ENCODE data around the gene UBE2N. TPM values are rescaled to one million over a fixed set of nuclear protein-coding genes. Genes with fewer than 3 reads are reported as not detected.

The UBE2N gene
- total and polyA plus RNA-seq, 2 experiments from 2014 or later: 154 to 385 TPM

- no peak for TF ChIP-seq ZNF462 (CRISPR knock-in tag; IDR thresholded peaks at IDR 0.05)
- TF ChIP-seq CREB1 (CRISPR knock-in tag; IDR thresholded peaks at IDR 0.05; ENCODE audit: low read depth): no peak
- no peak for TF ChIP-seq ZNF331 (CRISPR knock-in tag; IDR thresholded peaks at IDR 0.05; ENCODE audit: low read depth)
- no peak for TF ChIP-seq JUNB (IDR thresholded peaks at IDR 0.05; ENCODE audit: unreplicated experiment)
- TF ChIP-seq EZH2 (IDR thresholded peaks at IDR 0.05; ENCODE audit: low read depth, unreplicated experiment): no peak
These were observed 32.9 kb downstream of the UBE2N start (continued) for GRCh38 chr12:93408813-93409212.

- Mint-ChIP-seq H3K27ac (no peak overlapping the region), H3K9me3 (no peaks in the 10 kb centered on the region), H3K4me1 (peaks cover 7% of the 10 kb centered on the region; the same call in 2 of the 3 replicates), H3K4me3 (no peak overlapping the region), H3K27me3 (ENCODE audit: insufficient read depth, low read depth, poor library complexity) (peaks cover 5% of the 10 kb centered on the region), H3K36me3 (ENCODE audit: low read depth) (peaks cover 30% of the 10 kb centered on the region; the same call in 2 of the 3 replicates)
- Histone ChIP-seq H3K27me3 (ENCODE audit: insufficient read depth) (no peaks in the 10 kb centered on the region), H3F3A (replicated peaks; ENCODE audit: low read depth) (peaks cover 5% of the 10 kb centered on the region), H3K27ac (ENCODE audit: low read depth) (no peak overlapping the region), H3K4me3 (no peak overlapping the region), H3K36me3 (ENCODE audit: insufficient read depth) (peaks cover 11% of the 10 kb centered on the region; the same call in 1 of the 2 replicates), H3K9me2 (ENCODE audit: insufficient read depth) (no peaks in the 10 kb centered on the region), H3K79me2 (replicated peaks; ENCODE audit: insufficient read depth) (peaks cover 27% of the 10 kb centered on the region), H4K20me1 (replicated peaks; ENCODE audit: insufficient read depth) (peaks cover 16% of the 10 kb centered on the region; the same call in 1 of the 2 replicates), H2AFZ (no peak overlapping the region), H3K4me2 (no peak overlapping the region), H3K4me1 (ENCODE audit: insufficient read depth) (peaks cover 2% of the 10 kb centered on the region)
- no peak for DNase-seq (ENCODE audit: low spot score)
- TF ChIP-seq NANOG (IDR thresholded peaks at IDR 0.05; ENCODE audit: borderline replicate concordance): no peak
- no peak for TF ChIP-seq POLR2AphosphoS5 (IDR thresholded peaks at IDR 0.05; ENCODE audit: low read depth)
- TF ChIP-seq ETS1 (IDR thresholded peaks at IDR 0.05): no peak
- TF ChIP-seq EZH2phosphoT487 (IDR thresholded peaks at IDR 0.05; ENCODE audit: unreplicated experiment): no peak
- TF ChIP-seq CREB1 (CRISPR knock-in tag; IDR thresholded peaks at IDR 0.05; ENCODE audit: low read depth): no peak
- no peak for ATAC-seq
These were observed 33.8 kb downstream of the UBE2N start for GRCh38 chr12:93407963-93408283.

Measured in GM23338 (cell line).